GM23338 (cell line): ENCODE data around the gene PLCD4. TPM values are rescaled to one million over a fixed set of nuclear protein-coding genes. Genes with fewer than 3 reads are reported as not detected.

Source experiments
- ATAC-seq: fragments of 200-7000 bp; cut with Tn5 transposase; 3 replicates; pipeline ENCODE4 v1.9.1; 2020
- DNase-seq: peaks from one replicate; pipeline ENCODE4 v3.0.0-alpha.2; 2015; ENCODE audit warnings: low spot score
- H2AFZ ChIP-seq: fragments of 200-600 bp; sonication (generic); 2 replicates; pipeline ENCODE4 v1.8.0; 2016; ENCODE audit warnings: antibody characterized with exemption, mild to moderate bottlenecking, moderate library complexity
- H3F3A ChIP-seq: fragments of 200-600 bp; sonication (generic); replicated peaks from 2 replicates; pipeline ENCODE4 v1.8.0; 2017; ENCODE audit warnings: antibody characterized with exemption, mixed run types, low read depth
- H3K27ac ChIP-seq: fragments of 200-600 bp; sonication (generic); 2 replicates; pipeline ENCODE4 v1.6.1; 2016; ENCODE audit warnings: low read depth
- H3K27me3 ChIP-seq: fragments of 200-600 bp; sonication (generic); 2 replicates; pipeline ENCODE4 v1.8.0; 2016; ENCODE audit warnings: mild to moderate bottlenecking, mixed run types, moderate library complexity; ENCODE audit not compliant: insufficient read depth
- H3K36me3 ChIP-seq: fragments of 200-600 bp; sonication (generic); 2 replicates; pipeline ENCODE4 v1.8.0; 2016; ENCODE audit warnings: mild to moderate bottlenecking; ENCODE audit not compliant: insufficient read depth
- H3K4me1 ChIP-seq: fragments of 200-600 bp; sonication (generic); 2 replicates; pipeline ENCODE4 v1.8.0; 2016; ENCODE audit warnings: mild to moderate bottlenecking, moderate library complexity; ENCODE audit not compliant: insufficient read depth
- H3K4me2 ChIP-seq: fragments of 200-600 bp; sonication (generic); 2 replicates; pipeline ENCODE4 v1.7.1; 2017; ENCODE audit warnings: mixed run types
- H3K4me3 ChIP-seq: fragments of 200-600 bp; sonication (generic); 2 replicates; pipeline ENCODE4 v1.6.1; 2016; ENCODE audit warnings: mixed run types
- H3K79me2 ChIP-seq: fragments of 200-600 bp; sonication (generic); replicated peaks from 2 replicates; pipeline ENCODE4 v1.8.0; 2017; ENCODE audit warnings: mild to moderate bottlenecking; ENCODE audit not compliant: insufficient read depth
- H3K9me2 ChIP-seq: fragments of 200-600 bp; sonication (generic); 2 replicates; pipeline ENCODE4 v1.8.0; 2017; ENCODE audit not compliant: insufficient read depth
- H4K20me1 ChIP-seq: fragments of 200-600 bp; sonication (generic); replicated peaks from 2 replicates; pipeline ENCODE4 v1.8.0; 2017; ENCODE audit warnings: mild to moderate bottlenecking; ENCODE audit not compliant: insufficient read depth
- H3K27ac Mint-ChIP-seq: 2 replicates; pipeline ENCODE4 v1.8.0; 2020; ENCODE audit warnings: inconsistent platforms, mild to moderate bottlenecking, moderate library complexity, mixed read lengths
- H3K27me3 Mint-ChIP-seq: 3 replicates; pipeline ENCODE4 v1.8.0; 2022; ENCODE audit warnings: low read depth, mild to moderate bottlenecking, moderate library complexity, mixed read lengths, inconsistent platforms; ENCODE audit not compliant: insufficient read depth, poor library complexity
- H3K36me3 Mint-ChIP-seq: 3 replicates; pipeline ENCODE4 v1.8.0; 2021; ENCODE audit warnings: low read depth, mild to moderate bottlenecking, inconsistent platforms, moderate library complexity, mixed read lengths
- H3K4me1 Mint-ChIP-seq: 3 replicates; pipeline ENCODE4 v1.8.0; 2020; ENCODE audit warnings: mild to moderate bottlenecking, inconsistent platforms, mixed read lengths
- H3K4me3 Mint-ChIP-seq: 3 replicates; pipeline ENCODE4 v1.8.0; 2021; ENCODE audit warnings: moderate library complexity, mild to moderate bottlenecking, inconsistent platforms, mixed read lengths
- H3K9me3 Mint-ChIP-seq: 3 replicates; pipeline ENCODE4 v1.8.0; 2020; ENCODE audit warnings: moderate library complexity, mild to moderate bottlenecking, inconsistent platforms, mixed read lengths
- CREB1 ChIP-seq: fragments of 250-450 bp; sonication (Bioruptor Pico); IDR thresholded peaks from 2 replicates; pipeline ENCODE4 v1.5.0; 2020; ENCODE audit warnings: low read depth, mild to moderate bottlenecking, moderate library complexity
- EZH2 ChIP-seq: fragments of 200-600 bp; sonication (generic); IDR thresholded peaks from one replicate; pipeline ENCODE4 v1.8.0; 2017; ENCODE audit warnings: antibody characterized with exemption, mild to moderate bottlenecking, low read depth; ENCODE audit not compliant: unreplicated experiment
- JUNB ChIP-seq: IDR thresholded peaks from one replicate; pipeline ENCODE4 v1.6.1; 2016; ENCODE audit warnings: antibody characterized with exemption; ENCODE audit not compliant: unreplicated experiment
- NANOG ChIP-seq: IDR thresholded peaks from 2 replicates; pipeline ENCODE4 v1.6.1; 2016; ENCODE audit warnings: antibody characterized with exemption, borderline replicate concordance
- polyA plus RNA-seq: library from polyadenylated mRNA; unstranded; fragments of >200 nt; fragmentation: Nextera tagmentation; extraction: Ambion mirVana; gene quantifications from 2 replicates; pipeline ENCODE4 v1.2.1, GENCODE V29; 2016
- total RNA-seq: library from RNA; depleted of rRNA; stranded (reverse); fragments of >200 nt; shearing (Covaris generic); gene quantifications from 2 replicates; pipeline ENCODE4 v1.2.3, GENCODE V29; 2014
- TF ChIP-seq, protein P1 (sequence below): fragments of 250-450 bp; sonication (Bioruptor Pico); IDR thresholded peaks from 2 replicates; pipeline ENCODE4 v1.5.0; 2020; ENCODE audit warnings: mild to moderate bottlenecking, moderate library complexity
- TF ChIP-seq, protein P2 (sequence below): IDR thresholded peaks from one replicate; pipeline ENCODE4 v1.6.1; 2018; ENCODE audit warnings: antibody characterized with exemption; ENCODE audit not compliant: unreplicated experiment
- TF ChIP-seq, protein P3 (sequence below), 2 experiments: fragments of 200-600 bp in 1 of 2; sonication (generic) in 1 of 2; conservative IDR thresholded peaks; 2 replicates each; pipeline versions ENCODE4 v1.5.1 to v1.6.1; 2016 to 2017; ENCODE audit warnings: antibody characterized with exemption in 2 of 2, low read depth in 2 of 2, mild to moderate bottlenecking in 2 of 2, moderate library complexity in 1 of 2

PLCD4 gene
- total and polyA plus RNA-seq, 2 experiments from 2014 or later, result 0.80 to 1.3 TPM

DNA sequence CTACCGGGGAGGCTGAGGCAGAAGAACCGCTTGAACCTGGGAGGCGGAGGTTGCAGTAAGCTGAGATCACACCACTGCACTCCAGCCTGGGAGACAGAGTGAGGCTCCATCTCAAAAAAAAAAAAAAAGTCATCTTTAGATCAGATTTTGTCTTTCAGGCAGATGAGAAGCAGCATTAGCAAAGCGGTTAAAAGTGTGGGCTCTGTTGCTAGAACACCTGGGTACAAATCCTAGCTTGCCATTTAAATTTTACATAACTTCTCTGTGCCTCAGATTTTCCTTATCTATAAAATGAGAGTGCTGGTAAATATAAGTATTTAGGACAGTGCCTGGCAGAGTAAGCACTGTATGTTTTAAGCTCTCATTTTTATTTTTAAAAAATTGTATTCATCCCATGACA, 30.8 kb upstream of the PLCD4 start:
- peaks cover 27% of the 10 kb centered on the region for H3K4me1 Mint-ChIP-seq
- no peak for DNase-seq
- Histone ChIP-seq H3K4me2 (no peak overlapping the region), H3K27ac (peak overlapping the region; percentile 14; the same call in 1 of the 2 replicates), H2AFZ (no peak overlapping the region), H3K9me2 (no peaks in the 10 kb centered on the region), H3K36me3 (peaks cover 39% of the 10 kb centered on the region), H3F3A (no peaks in the 10 kb centered on the region), H3K4me1 (peaks cover 32% of the 10 kb centered on the region), H4K20me1 (peaks cover 62% of the 10 kb centered on the region), H3K27me3 (no peaks in the 10 kb centered on the region), H3K79me2 (peaks cover 100% of the 10 kb centered on the region), H3K4me3 (no peak overlapping the region)
- H3K4me3 Mint-ChIP-seq, result no peak overlapping the region
- no peak for ATAC-seq
- TF ChIP-seq, protein P1, sequence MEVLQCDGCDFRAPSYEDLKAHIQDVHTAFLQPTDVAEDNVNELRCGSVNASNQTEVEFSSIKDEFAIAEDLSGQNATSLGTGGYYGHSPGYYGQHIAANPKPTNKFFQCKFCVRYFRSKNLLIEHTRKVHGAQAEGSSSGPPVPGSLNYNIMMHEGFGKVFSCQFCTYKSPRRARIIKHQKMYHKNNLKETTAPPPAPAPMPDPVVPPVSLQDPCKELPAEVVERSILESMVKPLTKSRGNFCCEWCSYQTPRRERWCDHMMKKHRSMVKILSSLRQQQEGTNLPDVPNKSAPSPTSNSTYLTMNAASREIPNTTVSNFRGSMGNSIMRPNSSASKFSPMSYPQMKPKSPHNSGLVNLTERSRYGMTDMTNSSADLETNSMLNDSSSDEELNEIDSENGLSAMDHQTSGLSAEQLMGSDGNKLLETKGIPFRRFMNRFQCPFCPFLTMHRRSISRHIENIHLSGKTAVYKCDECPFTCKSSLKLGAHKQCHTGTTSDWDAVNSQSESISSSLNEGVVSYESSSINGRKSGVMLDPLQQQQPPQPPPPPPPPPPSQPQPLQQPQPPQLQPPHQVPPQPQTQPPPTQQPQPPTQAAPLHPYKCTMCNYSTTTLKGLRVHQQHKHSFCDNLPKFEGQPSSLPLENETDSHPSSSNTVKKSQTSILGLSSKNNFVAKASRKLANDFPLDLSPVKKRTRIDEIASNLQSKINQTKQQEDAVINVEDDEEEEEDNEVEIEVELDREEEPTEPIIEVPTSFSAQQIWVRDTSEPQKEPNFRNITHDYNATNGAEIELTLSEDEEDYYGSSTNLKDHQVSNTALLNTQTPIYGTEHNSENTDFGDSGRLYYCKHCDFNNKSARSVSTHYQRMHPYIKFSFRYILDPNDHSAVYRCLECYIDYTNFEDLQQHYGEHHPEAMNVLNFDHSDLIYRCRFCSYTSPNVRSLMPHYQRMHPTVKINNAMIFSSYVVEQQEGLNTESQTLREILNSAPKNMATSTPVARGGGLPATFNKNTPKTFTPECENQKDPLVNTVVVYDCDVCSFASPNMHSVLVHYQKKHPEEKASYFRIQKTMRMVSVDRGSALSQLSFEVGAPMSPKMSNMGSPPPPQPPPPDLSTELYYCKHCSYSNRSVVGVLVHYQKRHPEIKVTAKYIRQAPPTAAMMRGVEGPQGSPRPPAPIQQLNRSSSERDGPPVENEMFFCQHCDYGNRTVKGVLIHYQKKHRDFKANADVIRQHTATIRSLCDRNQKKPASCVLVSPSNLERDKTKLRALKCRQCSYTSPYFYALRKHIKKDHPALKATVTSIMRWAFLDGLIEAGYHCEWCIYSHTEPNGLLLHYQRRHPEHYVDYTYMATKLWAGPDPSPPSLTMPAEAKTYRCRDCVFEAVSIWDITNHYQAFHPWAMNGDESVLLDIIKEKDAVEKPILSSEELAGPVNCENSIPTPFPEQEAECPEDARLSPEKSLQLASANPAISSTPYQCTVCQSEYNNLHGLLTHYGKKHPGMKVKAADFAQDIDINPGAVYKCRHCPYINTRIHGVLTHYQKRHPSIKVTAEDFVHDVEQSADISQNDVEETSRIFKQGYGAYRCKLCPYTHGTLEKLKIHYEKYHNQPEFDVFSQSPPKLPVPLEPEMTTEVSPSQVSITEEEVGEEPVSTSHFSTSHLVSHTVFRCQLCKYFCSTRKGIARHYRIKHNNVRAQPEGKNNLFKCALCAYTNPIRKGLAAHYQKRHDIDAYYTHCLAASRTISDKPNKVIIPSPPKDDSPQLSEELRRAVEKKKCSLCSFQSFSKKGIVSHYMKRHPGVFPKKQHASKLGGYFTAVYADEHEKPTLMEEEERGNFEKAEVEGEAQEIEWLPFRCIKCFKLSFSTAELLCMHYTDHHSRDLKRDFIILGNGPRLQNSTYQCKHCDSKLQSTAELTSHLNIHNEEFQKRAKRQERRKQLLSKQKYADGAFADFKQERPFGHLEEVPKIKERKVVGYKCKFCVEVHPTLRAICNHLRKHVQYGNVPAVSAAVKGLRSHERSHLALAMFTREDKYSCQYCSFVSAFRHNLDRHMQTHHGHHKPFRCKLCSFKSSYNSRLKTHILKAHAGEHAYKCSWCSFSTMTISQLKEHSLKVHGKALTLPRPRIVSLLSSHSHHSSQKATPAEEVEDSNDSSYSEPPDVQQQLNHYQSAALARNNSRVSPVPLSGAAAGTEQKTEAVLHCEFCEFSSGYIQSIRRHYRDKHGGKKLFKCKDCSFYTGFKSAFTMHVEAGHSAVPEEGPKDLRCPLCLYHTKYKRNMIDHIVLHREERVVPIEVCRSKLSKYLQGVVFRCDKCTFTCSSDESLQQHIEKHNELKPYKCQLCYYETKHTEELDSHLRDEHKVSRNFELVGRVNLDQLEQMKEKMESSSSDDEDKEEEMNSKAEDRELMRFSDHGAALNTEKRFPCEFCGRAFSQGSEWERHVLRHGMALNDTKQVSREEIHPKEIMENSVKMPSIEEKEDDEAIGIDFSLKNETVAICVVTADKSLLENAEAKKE (CRISPR knock-in tag), result no peak
- TF ChIP-seq EZH2 (no peak), NANOG (no peak), JUNB (no peak), CREB1 (no peak)
- TF ChIP-seq, protein P2, sequence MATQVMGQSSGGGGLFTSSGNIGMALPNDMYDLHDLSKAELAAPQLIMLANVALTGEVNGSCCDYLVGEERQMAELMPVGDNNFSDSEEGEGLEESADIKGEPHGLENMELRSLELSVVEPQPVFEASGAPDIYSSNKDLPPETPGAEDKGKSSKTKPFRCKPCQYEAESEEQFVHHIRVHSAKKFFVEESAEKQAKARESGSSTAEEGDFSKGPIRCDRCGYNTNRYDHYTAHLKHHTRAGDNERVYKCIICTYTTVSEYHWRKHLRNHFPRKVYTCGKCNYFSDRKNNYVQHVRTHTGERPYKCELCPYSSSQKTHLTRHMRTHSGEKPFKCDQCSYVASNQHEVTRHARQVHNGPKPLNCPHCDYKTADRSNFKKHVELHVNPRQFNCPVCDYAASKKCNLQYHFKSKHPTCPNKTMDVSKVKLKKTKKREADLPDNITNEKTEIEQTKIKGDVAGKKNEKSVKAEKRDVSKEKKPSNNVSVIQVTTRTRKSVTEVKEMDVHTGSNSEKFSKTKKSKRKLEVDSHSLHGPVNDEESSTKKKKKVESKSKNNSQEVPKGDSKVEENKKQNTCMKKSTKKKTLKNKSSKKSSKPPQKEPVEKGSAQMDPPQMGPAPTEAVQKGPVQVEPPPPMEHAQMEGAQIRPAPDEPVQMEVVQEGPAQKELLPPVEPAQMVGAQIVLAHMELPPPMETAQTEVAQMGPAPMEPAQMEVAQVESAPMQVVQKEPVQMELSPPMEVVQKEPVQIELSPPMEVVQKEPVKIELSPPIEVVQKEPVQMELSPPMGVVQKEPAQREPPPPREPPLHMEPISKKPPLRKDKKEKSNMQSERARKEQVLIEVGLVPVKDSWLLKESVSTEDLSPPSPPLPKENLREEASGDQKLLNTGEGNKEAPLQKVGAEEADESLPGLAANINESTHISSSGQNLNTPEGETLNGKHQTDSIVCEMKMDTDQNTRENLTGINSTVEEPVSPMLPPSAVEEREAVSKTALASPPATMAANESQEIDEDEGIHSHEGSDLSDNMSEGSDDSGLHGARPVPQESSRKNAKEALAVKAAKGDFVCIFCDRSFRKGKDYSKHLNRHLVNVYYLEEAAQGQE, result no peak
- TF ChIP-seq, protein P3, sequence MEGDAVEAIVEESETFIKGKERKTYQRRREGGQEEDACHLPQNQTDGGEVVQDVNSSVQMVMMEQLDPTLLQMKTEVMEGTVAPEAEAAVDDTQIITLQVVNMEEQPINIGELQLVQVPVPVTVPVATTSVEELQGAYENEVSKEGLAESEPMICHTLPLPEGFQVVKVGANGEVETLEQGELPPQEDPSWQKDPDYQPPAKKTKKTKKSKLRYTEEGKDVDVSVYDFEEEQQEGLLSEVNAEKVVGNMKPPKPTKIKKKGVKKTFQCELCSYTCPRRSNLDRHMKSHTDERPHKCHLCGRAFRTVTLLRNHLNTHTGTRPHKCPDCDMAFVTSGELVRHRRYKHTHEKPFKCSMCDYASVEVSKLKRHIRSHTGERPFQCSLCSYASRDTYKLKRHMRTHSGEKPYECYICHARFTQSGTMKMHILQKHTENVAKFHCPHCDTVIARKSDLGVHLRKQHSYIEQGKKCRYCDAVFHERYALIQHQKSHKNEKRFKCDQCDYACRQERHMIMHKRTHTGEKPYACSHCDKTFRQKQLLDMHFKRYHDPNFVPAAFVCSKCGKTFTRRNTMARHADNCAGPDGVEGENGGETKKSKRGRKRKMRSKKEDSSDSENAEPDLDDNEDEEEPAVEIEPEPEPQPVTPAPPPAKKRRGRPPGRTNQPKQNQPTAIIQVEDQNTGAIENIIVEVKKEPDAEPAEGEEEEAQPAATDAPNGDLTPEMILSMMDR (conservative IDR thresholded peaks at IDR 0.05; ENCODE audit: low read depth in 2 of 2), result no peak
- H3K27me3 Mint-ChIP-seq, result no peaks in the 10 kb centered on the region
- 0 out of 2 replicates have a peak overlapping the region, but pooled peaks have one; percentile 18 for H3K27ac Mint-ChIP-seq
- H3K36me3 Mint-ChIP-seq, result peaks cover 47% of the 10 kb centered on the region
- no peaks in the 10 kb centered on the region for H3K9me3 Mint-ChIP-seq
